Measurements from ENCODE around the gene ZFAND3.

GRCh38 chr6:38155621-38156204 is 336.2 kb downstream of the ZFAND3 start:
- no peak for TF ChIP-seq CTCF (conservative IDR thresholded peaks at IDR 0.05; ENCODE audit: low read depth, low read length)
- TF ChIP-seq EZH2 (IDR thresholded peaks at IDR 0.05; ENCODE audit: borderline replicate concordance, low read depth, low read length, poor library complexity, severe bottlenecking) = no peak
